Measurements from ENCODE around the gene CTSA. TPM values are rescaled to one million over a fixed set of nuclear protein-coding genes. Genes with fewer than 3 reads are reported as not detected.

Gene CTSA
- total and polyA plus RNA-seq, 7 donors: 41.3 to 59.8 (median 47.8) TPM

GRCh38 chr20:45933266-45934045 lies 42.3 kb downstream of the CTSA start:
- intact Hi-C loops (cut with DNase I): loop anchor here (5.0 to 10.0 kb wide), 2 partner anchors 41 to 1381 kb away; partner anchors contain the start of genes CTSA (in 2 of the 2) and NEURL2 (in 2 of the 2)
- peak overlapping the region; percentile 100 for H3K27ac ChIP-seq
- peak overlapping the region; percentile 97 for H3K4me3 ChIP-seq
- no peaks in the 10 kb centered on the region for H3K27me3 ChIP-seq (ENCODE audit: insufficient read depth in 3 of 3, low read length in 2 of 3)
- ATAC-seq (peak; percentile 6 to 36 (median 19)), DNase-seq (peak; percentile 61 to 82)
- TF ChIP-seq CTCF (IDR thresholded peaks at IDR 0.05): peak; percentile 32
- H3K4me1 ChIP-seq: peaks cover 18% of the 10 kb centered on the region
- WGBS, 3 donors: 21 to 28% (median 24%) methylated on average over 22 of the region's 22 CpGs
- H3K36me3 ChIP-seq (ENCODE audit: insufficient read depth in 1 of 2, low read depth in 1 of 2): peaks cover 4 to 23% of the 10 kb centered on the region in 2 donors
- H3K9me3 ChIP-seq: no peaks in the 10 kb centered on the region

- H3K4me3 ChIP-seq: peak overlapping the region; percentile 97
- 0 to 1% (median 0%) methylated on average over 32 to 34 of the region's 34 CpGs for WGBS, 3 donors
- ATAC-seq (peak; percentile 21 to 41 (median 28)), DNase-seq (peak; percentile 77 to 87)
- peaks cover 18% of the 10 kb centered on the region for H3K4me1 ChIP-seq
- intact Hi-C loops (cut with DNase I): loop anchor here (5.0 to 10.0 kb wide), 2 partner anchors 42 to 1381 kb away; partner anchors contain the start of genes CTSA (in 2 of the 2) and NEURL2 (in 2 of the 2)
- no peaks in the 10 kb centered on the region for H3K9me3 ChIP-seq
- peaks cover 6 to 30% of the 10 kb centered on the region in 2 donors for H3K36me3 ChIP-seq (ENCODE audit: insufficient read depth in 1 of 2, low read depth in 1 of 2)
- H3K27ac ChIP-seq: peak overlapping the region; percentile 100
- no peaks in the 10 kb centered on the region for H3K27me3 ChIP-seq (ENCODE audit: insufficient read depth in 3 of 3, low read length in 2 of 3)
- TF ChIP-seq CTCF (IDR thresholded peaks at IDR 0.05): no peak
Measured at GRCh38 chr20:45934046-45934585, 43.0 kb downstream of the CTSA start.

DNA sequence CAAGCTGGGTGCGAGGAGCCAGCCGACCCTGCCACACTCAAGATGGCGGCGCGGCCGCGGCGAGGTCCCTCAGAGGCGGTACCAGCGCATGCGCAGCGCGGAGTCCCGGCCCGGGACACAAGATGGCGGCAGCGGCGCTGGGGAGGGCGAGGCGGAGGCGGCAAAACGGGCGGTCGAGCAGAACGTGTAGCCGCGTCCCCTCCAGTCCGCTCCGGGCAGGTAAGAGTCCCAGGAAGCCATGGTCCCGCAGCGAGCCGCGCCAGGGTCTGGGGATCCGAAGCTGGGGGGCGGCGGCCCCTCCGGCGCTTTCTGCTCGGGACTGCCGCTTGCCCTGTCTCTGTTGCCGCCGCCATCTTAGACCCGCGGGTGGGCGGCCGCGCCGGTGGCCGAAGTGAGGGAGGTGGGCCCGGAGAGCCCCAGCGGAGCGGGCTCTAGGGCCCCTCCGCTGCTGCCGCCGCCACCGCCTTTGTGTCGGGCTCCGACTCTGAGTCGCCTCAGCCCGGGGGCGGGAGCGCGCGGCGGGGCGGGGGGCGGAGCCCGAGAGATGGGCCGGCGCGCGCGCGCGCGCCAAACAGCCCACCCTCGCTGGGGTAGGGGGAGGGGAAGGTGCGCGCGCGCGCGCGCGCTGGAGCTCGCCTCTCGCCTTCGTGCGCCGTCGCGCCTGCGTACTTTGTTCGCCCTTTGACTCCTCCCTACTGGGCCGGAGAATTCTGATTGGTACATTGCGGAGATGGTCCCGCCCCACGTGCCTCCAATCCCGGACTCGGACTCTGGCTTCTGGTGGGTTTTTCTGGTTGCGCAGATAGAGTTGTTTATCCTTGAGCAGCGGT lies 43.7 kb downstream of the CTSA start, which contains the start of gene PCIF1:
PCIF1 (plus strand) TSS at position 98 of the 830 bp plus-strand sequence. CDS start 4,317 bp downstream, outside the sequence.
- H3K9me3 ChIP-seq: no peaks in the 10 kb centered on the region
- ATAC-seq (peak; percentile 86 to 92 (median 88)), DNase-seq (peak; percentile 98 to 99)
- TF ChIP-seq CTCF (IDR thresholded peaks at IDR 0.05): no peak
- H3K4me3 ChIP-seq: peak within 1 kb of the TSS; percentile 97
- H3K27ac ChIP-seq: peak within 1 kb of the TSS; percentile 100
- peaks cover 6 to 37% of the 10 kb centered on the region in 2 donors for H3K36me3 ChIP-seq (ENCODE audit: insufficient read depth in 1 of 2, low read depth in 1 of 2)
- intact Hi-C loops (cut with DNase I): loop anchor here (5.0 to 10.0 kb wide), 2 partner anchors 42 to 1380 kb away; partner anchors contain the start of genes CTSA (in 2 of the 2) and NEURL2 (in 2 of the 2)
- WGBS, 3 donors: 0 to 1% (median 1%) methylated on average over 63 to 101 of the region's 102 CpGs
- H3K4me1 ChIP-seq: peaks cover 18% of the 10 kb centered on the region
- H3K27me3 ChIP-seq (ENCODE audit: insufficient read depth in 3 of 3, low read length in 2 of 3): no peaks in the 10 kb centered on the region

DNA sequence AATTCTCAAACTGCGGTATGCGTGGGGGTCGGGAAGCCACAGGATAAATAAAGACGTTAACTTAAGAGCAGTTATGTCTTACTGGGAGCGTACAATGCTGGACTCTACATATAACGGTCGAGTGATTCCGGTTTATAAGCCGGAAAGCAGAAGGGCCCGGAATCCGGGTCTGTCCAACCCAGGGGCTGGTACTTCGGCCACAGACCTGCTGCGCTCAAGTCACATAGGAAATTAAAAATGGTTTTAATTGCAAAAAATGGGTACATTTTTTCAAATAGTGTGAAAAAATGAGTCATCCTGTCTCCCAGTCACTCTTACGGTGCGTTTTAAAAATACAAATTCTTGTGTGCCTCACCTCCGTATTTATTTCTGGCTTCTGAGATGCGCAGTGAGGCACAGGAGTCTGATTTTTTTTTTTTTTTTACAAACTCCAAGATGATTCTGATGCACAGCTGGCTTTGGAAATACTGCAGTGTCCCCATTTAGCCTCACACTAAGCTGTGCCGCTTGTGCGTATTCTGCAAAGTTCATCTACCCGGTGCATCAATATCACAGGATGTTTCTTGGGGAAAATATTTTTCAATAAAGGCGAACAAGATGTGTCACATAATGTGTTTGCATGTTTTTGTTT lies 44.4 kb downstream of the CTSA start:
- peak overlapping the region; percentile 100 for H3K27ac ChIP-seq
- no peaks in the 10 kb centered on the region for H3K27me3 ChIP-seq (ENCODE audit: insufficient read depth in 3 of 3, low read length in 2 of 3)
- peak; percentile 4 to 48 (median 27) for ATAC-seq
- H3K4me3 ChIP-seq: peak overlapping the region; percentile 97
- peaks cover 18% of the 10 kb centered on the region for H3K4me1 ChIP-seq
- DNase-seq: no peak
- peaks cover 6 to 44% of the 10 kb centered on the region in 2 donors for H3K36me3 ChIP-seq (ENCODE audit: insufficient read depth in 1 of 2, low read depth in 1 of 2)
- no peaks in the 10 kb centered on the region for H3K9me3 ChIP-seq
- 2 to 3% (median 3%) methylated on average over 21 of the region's 21 CpGs for WGBS, 3 donors
- intact Hi-C loops (cut with DNase I): loop anchor here in 1 of 2 donors (10.0 kb wide), 1 partner anchor 1379 kb away; no protein-coding TSS in a partner anchor
- no peak for TF ChIP-seq CTCF (IDR thresholded peaks at IDR 0.05)
